GM21515 (cell line): ENCODE measurements around the gene EEF2KMT.
A peak's percentile ranks its signal among the peaks of the same experiment; 100 is the strongest.
"Not testable (repeated sequence)": the region's sequence is repeated elsewhere in the genome, so short reads cannot be mapped to it uniquely, and the experiment has no call there.

ENCODE experiments used
- ATAC-seq: cut with Tn5 transposase; IDR thresholded peaks from one replicate; pipeline ENCODE4 v1.9.1; 2021; ENCODE audit not compliant: unreplicated experiment

The EEF2KMT gene

GRCh38 chr16:5071681-5072333, 25.8 kb downstream of the EEF2KMT start, which contains the start of gene ALG1:
TSS of gene ALG1 (plus strand) at chr16:5071843. CDS start at chr16:5071850, 7 bp downstream.
- ATAC-seq = peak; percentile 80

- ATAC-seq = no peak
These were observed 26.3 kb downstream of the EEF2KMT start for GRCh38 chr16:5071341-5071680.

- ATAC-seq = no peak
These were observed 27.0 kb downstream of the EEF2KMT start for GRCh38 chr16:5070431-5071186.

- ATAC-seq = no peak
These were observed 27.7 kb downstream of the EEF2KMT start for GRCh38 chr16:5069854-5070253.

GRCh38 chr16:5069048-5069447, 28.5 kb downstream of the EEF2KMT start:
- no peak for ATAC-seq

- no peak for ATAC-seq
These were observed 31.1 kb downstream of the EEF2KMT start for GRCh38 chr16:5066511-5066910.

- no peak for ATAC-seq
These were observed 31.8 kb downstream of the EEF2KMT start, which contains the start of gene C16orf89 for GRCh38 chr16:5065813-5066212. TSS of gene C16orf89 (minus strand) at chr16:5065956. CDS start at chr16:5065908, 48 bp downstream.

- ATAC-seq = no peak
These were observed 32.3 kb downstream of the EEF2KMT start for GRCh38 chr16:5065326-5065725.

- ATAC-seq = no peak
These were observed 32.7 kb downstream of the EEF2KMT start for GRCh38 chr16:5064915-5065314.

GRCh38 chr16:5062790-5063765, 34.5 kb downstream of the EEF2KMT start:
- no peak for ATAC-seq

GRCh38 chr16:5062051-5062450, 35.5 kb downstream of the EEF2KMT start:
- no peak for ATAC-seq

GRCh38 chr16:5060073-5060641, 37.4 kb downstream of the EEF2KMT start:
- no peak for ATAC-seq

GRCh38 chr16:5059386-5060072, 38.1 kb downstream of the EEF2KMT start:
- ATAC-seq = no peak

- ATAC-seq = no peak
These were observed 39.1 kb downstream of the EEF2KMT start for GRCh38 chr16:5058476-5058875.

- ATAC-seq = peak; percentile 54
These were observed 41.2 kb downstream of the EEF2KMT start for GRCh38 chr16:5056352-5056751.

GRCh38 chr16:5054876-5055865, 42.4 kb downstream of the EEF2KMT start:
- ATAC-seq = no peak

GRCh38 chr16:5046914-5047313, 50.7 kb downstream of the EEF2KMT start:
- no peak for ATAC-seq

- ATAC-seq = no peak
These were observed 52.0 kb downstream of the EEF2KMT start for GRCh38 chr16:5045499-5046115.

GRCh38 chr16:5044581-5044980, 53.0 kb downstream of the EEF2KMT start:
- ATAC-seq = not testable (repeated sequence)
